ENCODE results near the gene OLR1.

DNA sequence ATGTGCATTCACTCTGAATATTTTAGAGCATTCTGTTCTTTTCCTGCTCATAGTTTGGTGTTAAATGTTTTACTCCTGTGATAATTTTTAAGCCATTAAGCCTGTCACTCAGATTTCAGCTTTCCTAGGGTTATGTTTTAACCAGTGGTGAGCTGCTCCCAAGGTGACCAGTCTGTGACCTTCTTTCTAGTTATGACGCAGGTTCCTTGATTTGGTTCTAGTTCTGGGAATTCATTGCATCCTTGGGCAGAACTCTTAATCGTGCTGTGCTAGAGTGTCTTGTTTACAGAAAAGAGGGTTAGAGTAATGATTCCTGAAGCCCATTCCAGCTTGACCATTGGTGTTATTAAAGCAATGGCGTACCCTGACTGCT is 42.9 kb upstream of the OLR1 start:
- TF ChIP-seq, protein P1, sequence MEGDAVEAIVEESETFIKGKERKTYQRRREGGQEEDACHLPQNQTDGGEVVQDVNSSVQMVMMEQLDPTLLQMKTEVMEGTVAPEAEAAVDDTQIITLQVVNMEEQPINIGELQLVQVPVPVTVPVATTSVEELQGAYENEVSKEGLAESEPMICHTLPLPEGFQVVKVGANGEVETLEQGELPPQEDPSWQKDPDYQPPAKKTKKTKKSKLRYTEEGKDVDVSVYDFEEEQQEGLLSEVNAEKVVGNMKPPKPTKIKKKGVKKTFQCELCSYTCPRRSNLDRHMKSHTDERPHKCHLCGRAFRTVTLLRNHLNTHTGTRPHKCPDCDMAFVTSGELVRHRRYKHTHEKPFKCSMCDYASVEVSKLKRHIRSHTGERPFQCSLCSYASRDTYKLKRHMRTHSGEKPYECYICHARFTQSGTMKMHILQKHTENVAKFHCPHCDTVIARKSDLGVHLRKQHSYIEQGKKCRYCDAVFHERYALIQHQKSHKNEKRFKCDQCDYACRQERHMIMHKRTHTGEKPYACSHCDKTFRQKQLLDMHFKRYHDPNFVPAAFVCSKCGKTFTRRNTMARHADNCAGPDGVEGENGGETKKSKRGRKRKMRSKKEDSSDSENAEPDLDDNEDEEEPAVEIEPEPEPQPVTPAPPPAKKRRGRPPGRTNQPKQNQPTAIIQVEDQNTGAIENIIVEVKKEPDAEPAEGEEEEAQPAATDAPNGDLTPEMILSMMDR (conservative IDR thresholded peaks at IDR 0.05 in 1 of 2, IDR thresholded peaks at IDR 0.05 in 1 of 2; ENCODE audit: extremely low read depth in 1 of 2, insufficient read depth in 1 of 2, low read depth in 1 of 2, low read length in 2 of 2) = no peak
- TF ChIP-seq EZH2 (IDR thresholded peaks at IDR 0.05; ENCODE audit: borderline replicate concordance, low read length) = no peak

All from mammary epithelial cell (primary cell).